GM23338 (cell line): ENCODE measurements around the gene KCNN3.

Experiments
- EZH2 ChIP-seq: fragments of 200-600 bp; sonication (generic); IDR thresholded peaks from one replicate; pipeline ENCODE4 v1.8.0; 2017; ENCODE audit warnings: antibody characterized with exemption, mild to moderate bottlenecking, low read depth; ENCODE audit not compliant: unreplicated experiment
- POLR2AphosphoS5 ChIP-seq: IDR thresholded peaks from 2 replicates; pipeline ENCODE4 v1.6.1; 2016; ENCODE audit warnings: antibody characterized with exemption, low read depth
- TF ChIP-seq, protein P1 (sequence below), 2 experiments: fragments of 200-600 bp in 1 of 2; sonication (generic) in 1 of 2; conservative IDR thresholded peaks; 2 replicates each; pipeline versions ENCODE4 v1.5.1 to v1.6.1; 2016 to 2017; ENCODE audit warnings: antibody characterized with exemption in 2 of 2, low read depth in 2 of 2, mild to moderate bottlenecking in 2 of 2, moderate library complexity in 1 of 2

- TF ChIP-seq POLR2AphosphoS5 (no peak), EZH2 (no peak)
- TF ChIP-seq, protein P1, sequence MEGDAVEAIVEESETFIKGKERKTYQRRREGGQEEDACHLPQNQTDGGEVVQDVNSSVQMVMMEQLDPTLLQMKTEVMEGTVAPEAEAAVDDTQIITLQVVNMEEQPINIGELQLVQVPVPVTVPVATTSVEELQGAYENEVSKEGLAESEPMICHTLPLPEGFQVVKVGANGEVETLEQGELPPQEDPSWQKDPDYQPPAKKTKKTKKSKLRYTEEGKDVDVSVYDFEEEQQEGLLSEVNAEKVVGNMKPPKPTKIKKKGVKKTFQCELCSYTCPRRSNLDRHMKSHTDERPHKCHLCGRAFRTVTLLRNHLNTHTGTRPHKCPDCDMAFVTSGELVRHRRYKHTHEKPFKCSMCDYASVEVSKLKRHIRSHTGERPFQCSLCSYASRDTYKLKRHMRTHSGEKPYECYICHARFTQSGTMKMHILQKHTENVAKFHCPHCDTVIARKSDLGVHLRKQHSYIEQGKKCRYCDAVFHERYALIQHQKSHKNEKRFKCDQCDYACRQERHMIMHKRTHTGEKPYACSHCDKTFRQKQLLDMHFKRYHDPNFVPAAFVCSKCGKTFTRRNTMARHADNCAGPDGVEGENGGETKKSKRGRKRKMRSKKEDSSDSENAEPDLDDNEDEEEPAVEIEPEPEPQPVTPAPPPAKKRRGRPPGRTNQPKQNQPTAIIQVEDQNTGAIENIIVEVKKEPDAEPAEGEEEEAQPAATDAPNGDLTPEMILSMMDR (conservative IDR thresholded peaks at IDR 0.05; ENCODE audit: low read depth in 2 of 2), result no peak
Observed at GRCh38 chr1:154813300-154813816, 56.7 kb downstream of the KCNN3 start.
